Uterus (tissue), 4 donors: ENCODE results near the gene PRKN. TPM values are rescaled to one million over a fixed set of nuclear protein-coding genes. Genes with fewer than 3 reads are reported as not detected.

ENCODE experiments used
- DNase-seq, 2 donors: peaks; one replicate each; pipeline ENCODE4 v3.0.0-alpha.2; 2019 to 2020
- H3K27ac ChIP-seq, 2 donors: fragments of 200-600 bp; sonication (generic); 1 replicate in 1 of 2; 2 replicates in 1 of 2; pipeline ENCODE4 v1.5.1; 2016 to 2018
- H3K27me3 ChIP-seq, 2 donors: fragments of 200-600 bp; sonication (generic); one replicate each; pipeline ENCODE4 v1.5.1; 2018 to 2019; ENCODE audit warnings: control low read depth in 1 of 2
- H3K36me3 ChIP-seq, 2 donors: fragments of 200-600 bp; sonication (generic); one replicate each; pipeline ENCODE4 v1.5.1; 2019; ENCODE audit warnings: control low read depth in 1 of 2
- H3K4me1 ChIP-seq, 2 donors: fragments of 200-600 bp; sonication (generic); one replicate each; pipeline ENCODE4 v1.5.1; 2018 to 2019; ENCODE audit warnings: control low read depth in 1 of 2
- H3K4me3 ChIP-seq, 2 donors: fragments of 200-600 bp; sonication (generic); 1 replicate in 1 of 2; 2 replicates in 1 of 2; pipeline ENCODE4 v1.5.1; 2018 to 2019; ENCODE audit warnings: mild to moderate bottlenecking in 1 of 2
- H3K9me3 ChIP-seq, 2 donors: fragments of 200-600 bp; sonication (generic); one replicate each; pipeline ENCODE4 v1.5.1; 2019; ENCODE audit warnings: control low read depth in 1 of 2
- POLR2A ChIP-seq, 2 donors: fragments of 450-650 bp; IDR thresholded peaks; one replicate each; pipeline ENCODE4 v1.6.1; 2016; ENCODE audit warnings: antibody characterized with exemption in 2 of 2, mild to moderate bottlenecking in 1 of 2, moderate library complexity in 1 of 2
- intact Hi-C: fragments of 100-400 bp; cut with DNase I; formaldehyde crosslinking; loops from one replicate; pipeline ENCODE4 v1.15.1; 2023; ENCODE audit warnings: low total_unique reads
- total RNA-seq, 4 donors: library from RNA; depleted of rRNA in 3 of 4; stranded (reverse); fragments of >200 nt in 3 of 4; gene quantifications; one replicate each; pipeline versions ENCODE4 v1.1.0 to v1.2.4, GENCODE V29; 2014 to 2023
- TF ChIP-seq, protein P1 (sequence below), 4 experiments: fragments of 200-600 bp in 2 of 4; fragments of 450-650 bp in 2 of 4; sonication (generic) in 2 of 4; IDR thresholded peaks; one replicate each; pipeline ENCODE4 v1.5.1; 2016 to 2019; ENCODE audit warnings: antibody characterized with exemption in 4 of 4, mild to moderate bottlenecking in 2 of 4, moderate library complexity in 1 of 4
- donor health status: DM: yes; HTN: yes; CAD: no.

The PRKN gene
- total RNA-seq, 4 donors from 2014 or later = 10.2 to 21.3 (median 13.1) TPM

- intact Hi-C loops = no loop called here
- no peak for TF ChIP-seq POLR2A (IDR thresholded peaks at IDR 0.05)
- TF ChIP-seq, protein P1, sequence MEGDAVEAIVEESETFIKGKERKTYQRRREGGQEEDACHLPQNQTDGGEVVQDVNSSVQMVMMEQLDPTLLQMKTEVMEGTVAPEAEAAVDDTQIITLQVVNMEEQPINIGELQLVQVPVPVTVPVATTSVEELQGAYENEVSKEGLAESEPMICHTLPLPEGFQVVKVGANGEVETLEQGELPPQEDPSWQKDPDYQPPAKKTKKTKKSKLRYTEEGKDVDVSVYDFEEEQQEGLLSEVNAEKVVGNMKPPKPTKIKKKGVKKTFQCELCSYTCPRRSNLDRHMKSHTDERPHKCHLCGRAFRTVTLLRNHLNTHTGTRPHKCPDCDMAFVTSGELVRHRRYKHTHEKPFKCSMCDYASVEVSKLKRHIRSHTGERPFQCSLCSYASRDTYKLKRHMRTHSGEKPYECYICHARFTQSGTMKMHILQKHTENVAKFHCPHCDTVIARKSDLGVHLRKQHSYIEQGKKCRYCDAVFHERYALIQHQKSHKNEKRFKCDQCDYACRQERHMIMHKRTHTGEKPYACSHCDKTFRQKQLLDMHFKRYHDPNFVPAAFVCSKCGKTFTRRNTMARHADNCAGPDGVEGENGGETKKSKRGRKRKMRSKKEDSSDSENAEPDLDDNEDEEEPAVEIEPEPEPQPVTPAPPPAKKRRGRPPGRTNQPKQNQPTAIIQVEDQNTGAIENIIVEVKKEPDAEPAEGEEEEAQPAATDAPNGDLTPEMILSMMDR (IDR thresholded peaks at IDR 0.05) = no peak
- Histone ChIP-seq H3K4me3 (no peak overlapping the region), H3K9me3 (no peaks in the 10 kb centered on the region), H3K27me3 (no peaks in the 10 kb centered on the region), H3K4me1 (no peaks in the 10 kb centered on the region), H3K27ac (no peak overlapping the region), H3K36me3 (no peaks in the 10 kb centered on the region)
- no peak for DNase-seq
Measured at GRCh38 chr6:161850562-161850961, 877.0 kb downstream of the PRKN start.

GRCh38 chr6:161847628-161848027 lies 879.9 kb downstream of the PRKN start:
- no peak overlapping the region for H3K27ac ChIP-seq

GRCh38 chr6:161844804-161845203 lies 882.8 kb downstream of the PRKN start:
- H3K27ac ChIP-seq = no peak overlapping the region
- no peaks in the 10 kb centered on the region for H3K9me3 ChIP-seq
- DNase-seq = no peak
- no peaks in the 10 kb centered on the region for H3K4me1 ChIP-seq
- TF ChIP-seq POLR2A (IDR thresholded peaks at IDR 0.05) = no peak
- TF ChIP-seq, protein P1 (IDR thresholded peaks at IDR 0.05) = no peak
- H3K36me3 ChIP-seq = no peaks in the 10 kb centered on the region
- H3K27me3 ChIP-seq = no peaks in the 10 kb centered on the region
- no peak overlapping the region for H3K4me3 ChIP-seq
- intact Hi-C loops = no loop called here

More at GRCh38 chr6:161847628-161848027, 879.9 kb downstream of the PRKN start:
- no peaks in the 10 kb centered on the region for H3K4me1 ChIP-seq
- TF ChIP-seq, protein P1 (IDR thresholded peaks at IDR 0.05) = no peak
- no peak for TF ChIP-seq POLR2A (IDR thresholded peaks at IDR 0.05)
- H3K4me3 ChIP-seq = no peak overlapping the region
- H3K9me3 ChIP-seq = no peaks in the 10 kb centered on the region
- H3K27me3 ChIP-seq = no peaks in the 10 kb centered on the region
- H3K36me3 ChIP-seq = no peaks in the 10 kb centered on the region
- intact Hi-C loops = no loop called here
- no peak for DNase-seq

DNA sequence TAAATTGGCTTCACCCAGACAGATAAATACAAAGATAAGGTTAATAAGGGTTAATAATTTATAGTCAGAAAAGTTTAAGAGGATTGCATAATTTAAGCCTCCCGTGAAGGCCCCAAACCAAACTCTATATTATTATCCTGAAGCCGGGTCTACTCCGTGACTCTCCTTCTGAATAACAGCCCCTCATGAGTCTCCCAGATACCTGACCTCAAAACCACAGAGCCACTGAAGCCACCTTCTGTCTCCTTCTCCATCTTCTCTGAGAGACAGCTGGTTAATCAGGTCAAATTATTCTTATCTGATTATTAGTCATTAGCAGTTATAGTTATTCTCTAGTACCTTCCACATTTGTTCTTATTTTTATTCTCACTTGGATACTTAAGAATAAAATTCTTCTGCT lies 884.5 kb downstream of the PRKN start:
- intact Hi-C loops = no loop called here
- Histone ChIP-seq H3K36me3 (no peaks in the 10 kb centered on the region), H3K4me1 (no peaks in the 10 kb centered on the region), H3K27me3 (no peaks in the 10 kb centered on the region), H3K27ac (no peak overlapping the region), H3K9me3 (no peaks in the 10 kb centered on the region), H3K4me3 (no peak overlapping the region)
- no peak for TF ChIP-seq POLR2A (IDR thresholded peaks at IDR 0.05)
- TF ChIP-seq, protein P1 (IDR thresholded peaks at IDR 0.05) = no peak
- DNase-seq = no peak

DNA sequence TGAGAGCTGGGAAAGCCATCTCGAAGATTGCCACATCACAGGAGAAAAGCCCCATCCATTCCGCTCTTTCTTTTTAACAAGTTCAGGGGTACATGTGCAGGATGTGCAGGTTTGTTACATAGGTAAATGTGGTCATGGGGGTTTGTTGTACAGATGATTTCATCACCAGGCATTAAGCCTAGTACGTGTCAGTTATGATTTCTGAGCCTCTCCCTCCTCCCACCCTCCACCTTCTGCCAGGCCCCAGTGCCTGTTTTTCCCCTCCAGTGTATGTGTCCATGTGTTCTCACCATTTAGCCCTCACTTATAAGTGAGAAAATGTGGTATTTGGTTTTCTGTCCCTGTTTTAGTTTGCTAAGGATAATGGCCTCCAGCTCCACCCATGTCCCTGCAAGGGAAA lies 887.2 kb downstream of the PRKN start:
- DNase-seq = no peak
- TF ChIP-seq, protein P1 (IDR thresholded peaks at IDR 0.05) = no peak
- no peak for TF ChIP-seq POLR2A (IDR thresholded peaks at IDR 0.05)
- Histone ChIP-seq H3K4me3 (no peak overlapping the region), H3K4me1 (no peaks in the 10 kb centered on the region), H3K27me3 (no peaks in the 10 kb centered on the region), H3K36me3 (no peaks in the 10 kb centered on the region), H3K9me3 (no peaks in the 10 kb centered on the region), H3K27ac (no peak overlapping the region)
- intact Hi-C loops = no loop called here
